DND-41 (cell line): ENCODE results near the gene LYPLA2.
"Not testable (repeated sequence)": the region's sequence is repeated elsewhere in the genome, so short reads cannot be mapped to it uniquely, and the experiment has no call there.

ENCODE experiments used
- CTCF ChIP-seq: IDR thresholded peaks from 2 replicates; pipeline ENCODE4 v1.5.1; 2012; ENCODE audit warnings: borderline replicate concordance, low read length, moderate library complexity, mild to moderate bottlenecking; ENCODE audit not compliant: poor library complexity, severe bottlenecking; ENCODE audit errors: extremely low read depth
- EZH2 ChIP-seq: IDR thresholded peaks from 3 replicates; pipeline ENCODE4 v1.6.1; 2012; ENCODE audit warnings: borderline replicate concordance, low read depth, mild to moderate bottlenecking, moderate library complexity, low read length, inconsistent platforms; ENCODE audit not compliant: severe bottlenecking

- TF ChIP-seq CTCF, EZH2: not testable (repeated sequence)
Observed at GRCh38 chr1:23826590-23826989, 35.6 kb downstream of the LYPLA2 start.
